ENCODE results near the gene KLF16.

The KLF16 gene

DNA sequence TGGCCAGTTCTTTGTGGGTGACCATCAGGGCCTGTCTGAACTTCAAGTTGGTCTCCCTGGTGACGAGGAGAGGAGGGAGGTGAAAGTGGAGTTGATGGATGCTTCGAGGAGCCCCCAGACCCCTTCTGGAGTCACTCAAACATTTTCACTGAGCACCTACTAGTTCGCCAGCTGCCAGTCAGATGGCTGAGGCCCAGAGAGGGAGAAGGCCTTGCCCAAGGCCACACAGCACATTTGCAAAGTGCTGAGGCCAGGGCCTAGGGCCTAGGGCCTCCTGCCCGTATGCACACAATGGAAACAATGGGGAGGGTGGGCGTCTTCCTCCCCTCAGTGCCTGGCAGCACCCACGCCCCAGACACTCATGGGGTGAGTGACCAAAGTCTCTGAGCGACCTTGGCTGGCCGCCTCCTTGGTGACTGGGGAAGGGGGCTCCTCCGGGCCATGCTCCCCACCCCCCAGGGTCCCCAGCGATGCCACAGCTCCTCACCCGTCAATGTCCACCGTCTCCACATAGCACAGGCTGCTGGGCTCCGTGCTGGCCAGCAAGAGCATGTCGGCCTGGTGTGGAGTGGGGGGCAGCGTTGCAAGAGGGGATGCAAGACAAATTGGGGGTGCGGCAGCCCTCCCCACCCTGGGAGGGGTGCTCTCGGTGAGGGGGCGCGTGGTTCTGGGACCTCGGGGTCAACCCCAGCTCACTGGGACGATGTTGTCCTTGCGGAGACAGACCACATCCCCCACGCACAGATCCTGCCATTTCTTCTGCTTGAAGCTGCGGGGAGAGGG, 57.8 kb downstream of the KLF16 start:
- DNase-seq = no peak

DNA sequence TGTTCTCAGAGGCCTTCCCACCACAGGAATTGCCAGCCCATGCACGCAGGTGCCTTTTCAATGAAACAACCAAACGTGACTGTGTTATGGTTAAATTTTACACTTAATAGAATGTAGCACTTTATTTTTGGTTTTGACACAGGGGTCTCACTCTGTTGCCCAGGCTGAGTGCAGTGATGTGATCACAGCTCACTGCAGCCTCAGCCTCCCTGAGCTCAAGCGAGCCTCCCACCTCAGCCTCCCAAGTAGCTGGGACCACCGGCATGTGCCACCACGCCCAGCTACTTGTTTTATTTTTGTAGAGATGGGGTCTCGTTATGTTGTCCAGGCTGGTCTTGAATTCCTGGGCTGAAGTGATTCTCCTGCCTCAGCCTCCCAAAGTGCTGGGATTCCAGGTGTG, 58.5 kb downstream of the KLF16 start:
- no peak for DNase-seq

All from stimulated activated CD4-positive, alpha-beta T cell treated with anti-CD3 and anti-CD28 coated beads, Interleukin-4, amount 100 ng/mL, for 4 hours (primary cell).